HEK293 (cell line): ENCODE measurements around the gene SLC39A7.

Source experiments
- MEIS1 ChIP-seq: sonication (generic); formaldehyde crosslinking; IDR thresholded peaks from 2 replicates; pipeline ENCODE4 v1.8.1; 2022; ENCODE audit warnings: missing genetic modification reagents, mild to moderate bottlenecking, borderline replicate concordance
- OVOL3 ChIP-seq: fragments of 450-650 bp; formaldehyde crosslinking; IDR thresholded peaks from 2 replicates; pipeline ENCODE4 v1.5.1; 2016; ENCODE audit warnings: missing biosample characterization, missing genetic modification characterization
- SP2 ChIP-seq: fragments of 450-650 bp; formaldehyde crosslinking; IDR thresholded peaks from 2 replicates; pipeline ENCODE4 v1.5.1; 2016; ENCODE audit warnings: missing biosample characterization, missing genetic modification characterization
- ZBTB21 ChIP-seq: fragments of 450-650 bp; formaldehyde crosslinking; IDR thresholded peaks from 2 replicates; pipeline ENCODE4 v1.5.1; 2017; ENCODE audit warnings: missing biosample characterization, missing genetic modification characterization
- ZEB2 ChIP-seq: fragments of 450-650 bp; formaldehyde crosslinking; IDR thresholded peaks from 2 replicates; pipeline ENCODE4 v1.5.1; 2016; ENCODE audit warnings: missing biosample characterization, missing genetic modification characterization
- ZFP41 ChIP-seq: fragments of 450-650 bp; formaldehyde crosslinking; IDR thresholded peaks from 2 replicates; pipeline ENCODE4 v1.5.1; 2016; ENCODE audit warnings: missing biosample characterization, missing genetic modification characterization, borderline replicate concordance
- ZNF112 ChIP-seq: fragments of 450-650 bp; formaldehyde crosslinking; IDR thresholded peaks from 2 replicates; pipeline ENCODE4 v1.5.0; 2017; ENCODE audit warnings: missing biosample characterization, missing genetic modification characterization
- ZNF266 ChIP-seq: fragments of 450-650 bp; formaldehyde crosslinking; IDR thresholded peaks from 2 replicates; pipeline ENCODE4 v1.5.1; 2016; ENCODE audit warnings: missing biosample characterization, missing genetic modification characterization, low read depth
- ZNF302 ChIP-seq: fragments of 450-650 bp; formaldehyde crosslinking; IDR thresholded peaks from 2 replicates; pipeline ENCODE4 v1.5.1; 2016; ENCODE audit warnings: missing biosample characterization, missing genetic modification characterization, low read depth
- TF ChIP-seq, protein P1 (sequence below): fragments of 450-650 bp; formaldehyde crosslinking; IDR thresholded peaks from 2 replicates; pipeline ENCODE4; 2016; ENCODE audit warnings: missing biosample characterization, missing genetic modification characterization
- TF ChIP-seq, protein P2 (sequence below): fragments of 450-650 bp; formaldehyde crosslinking; IDR thresholded peaks from 2 replicates; pipeline ENCODE4 v1.5.1; 2016; ENCODE audit warnings: missing biosample characterization, missing genetic modification characterization
- TF ChIP-seq, protein P3 (sequence below): fragments of 450-650 bp; formaldehyde crosslinking; IDR thresholded peaks from 2 replicates; pipeline ENCODE4 v1.5.1; 2016; ENCODE audit warnings: missing biosample characterization, missing genetic modification characterization

DNA sequence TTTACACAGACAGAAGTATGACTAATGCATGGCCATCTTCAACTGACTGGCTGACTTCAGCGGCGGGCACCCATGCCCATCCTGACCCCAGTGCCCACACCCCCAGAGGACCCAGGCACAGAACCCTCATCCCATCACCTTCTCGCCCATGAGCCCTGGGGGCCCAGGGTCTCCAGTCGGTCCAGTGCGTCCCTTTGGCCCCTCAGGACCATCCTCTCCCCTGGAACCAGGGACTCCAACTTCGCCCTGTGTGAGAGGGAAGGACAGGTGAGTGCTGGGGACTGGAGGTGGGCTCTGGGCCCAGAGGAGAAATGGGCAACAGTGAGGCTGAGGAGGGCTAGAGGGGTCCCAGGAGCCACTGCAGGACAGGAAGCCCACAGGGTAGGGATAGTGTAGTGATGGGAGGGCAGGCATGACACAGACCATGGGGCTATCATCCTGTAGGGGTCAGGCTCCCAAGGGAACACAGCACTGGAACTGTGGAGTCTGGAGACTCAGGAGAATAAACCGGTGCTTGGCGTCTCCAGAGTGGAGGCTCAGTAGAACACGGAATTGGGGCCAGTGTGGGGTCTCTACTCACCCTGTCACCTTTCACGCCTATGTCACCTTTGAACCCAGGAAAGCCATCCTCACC lies 25.1 kb upstream of the SLC39A7 start:
- TF ChIP-seq OVOL3: no peak
- no peak for TF ChIP-seq ZNF302 (tag by site-specific recombination)
- no peak for TF ChIP-seq SP2 (tag by site-specific recombination)
- TF ChIP-seq ZNF266 (tag by site-specific recombination): no peak
- no peak for TF ChIP-seq ZEB2
- TF ChIP-seq, protein P1, sequence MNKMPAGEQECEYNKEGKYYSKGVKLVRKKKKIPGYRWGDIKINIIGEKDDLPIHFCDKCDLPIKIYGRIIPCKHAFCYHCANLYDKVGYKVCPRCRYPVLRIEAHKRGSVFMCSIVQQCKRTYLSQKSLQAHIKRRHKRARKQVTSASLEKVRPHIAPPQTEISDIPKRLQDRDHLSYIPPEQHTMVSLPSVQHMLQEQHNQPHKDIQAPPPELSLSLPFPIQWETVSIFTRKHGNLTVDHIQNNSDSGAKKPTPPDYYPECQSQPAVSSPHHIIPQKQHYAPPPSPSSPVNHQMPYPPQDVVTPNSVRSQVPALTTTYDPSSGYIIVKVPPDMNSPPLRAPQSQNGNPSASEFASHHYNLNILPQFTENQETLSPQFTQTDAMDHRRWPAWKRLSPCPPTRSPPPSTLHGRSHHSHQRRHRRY (tag by site-specific recombination): no peak
- TF ChIP-seq, protein P2, sequence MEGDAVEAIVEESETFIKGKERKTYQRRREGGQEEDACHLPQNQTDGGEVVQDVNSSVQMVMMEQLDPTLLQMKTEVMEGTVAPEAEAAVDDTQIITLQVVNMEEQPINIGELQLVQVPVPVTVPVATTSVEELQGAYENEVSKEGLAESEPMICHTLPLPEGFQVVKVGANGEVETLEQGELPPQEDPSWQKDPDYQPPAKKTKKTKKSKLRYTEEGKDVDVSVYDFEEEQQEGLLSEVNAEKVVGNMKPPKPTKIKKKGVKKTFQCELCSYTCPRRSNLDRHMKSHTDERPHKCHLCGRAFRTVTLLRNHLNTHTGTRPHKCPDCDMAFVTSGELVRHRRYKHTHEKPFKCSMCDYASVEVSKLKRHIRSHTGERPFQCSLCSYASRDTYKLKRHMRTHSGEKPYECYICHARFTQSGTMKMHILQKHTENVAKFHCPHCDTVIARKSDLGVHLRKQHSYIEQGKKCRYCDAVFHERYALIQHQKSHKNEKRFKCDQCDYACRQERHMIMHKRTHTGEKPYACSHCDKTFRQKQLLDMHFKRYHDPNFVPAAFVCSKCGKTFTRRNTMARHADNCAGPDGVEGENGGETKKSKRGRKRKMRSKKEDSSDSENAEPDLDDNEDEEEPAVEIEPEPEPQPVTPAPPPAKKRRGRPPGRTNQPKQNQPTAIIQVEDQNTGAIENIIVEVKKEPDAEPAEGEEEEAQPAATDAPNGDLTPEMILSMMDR (tag by site-specific recombination): 0 out of 2 replicates have a peak, but pooled peaks have one; percentile 36
- TF ChIP-seq ZBTB21 (tag by site-specific recombination): no peak
- no peak for TF ChIP-seq MEIS1 (CRISPR knock-in tag)
- TF ChIP-seq ZNF112 (tag by site-specific recombination): no peak
- no peak for TF ChIP-seq ZFP41
- TF ChIP-seq, protein P3, sequence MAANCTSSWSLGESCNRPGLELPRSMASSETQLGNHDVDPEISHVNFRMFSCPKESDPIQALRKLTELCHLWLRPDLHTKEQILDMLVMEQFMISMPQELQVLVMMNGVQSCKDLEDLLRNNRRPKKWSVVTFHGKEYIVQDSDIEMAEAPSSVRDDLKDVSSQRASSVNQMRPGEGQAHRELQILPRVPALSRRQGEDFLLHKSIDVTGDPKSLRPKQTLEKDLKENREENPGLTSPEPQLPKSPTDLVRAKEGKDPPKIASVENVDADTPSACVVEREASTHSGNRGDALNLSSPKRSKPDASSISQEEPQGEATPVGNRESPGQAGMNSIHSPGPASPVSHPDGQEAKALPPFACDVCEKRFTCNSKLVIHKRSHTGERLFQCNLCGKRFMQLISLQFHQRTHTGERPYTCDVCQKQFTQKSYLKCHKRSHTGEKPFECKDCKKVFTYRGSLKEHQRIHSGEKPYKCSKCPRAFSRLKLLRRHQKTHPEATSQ (tag by site-specific recombination): no peak
